HG03064 (cell line): ENCODE data around the gene PRR35.

Experiments
- ATAC-seq: cut with Tn5 transposase; IDR thresholded peaks from one replicate; pipeline ENCODE4 v1.9.1; 2021; ENCODE audit warnings: low read depth; ENCODE audit not compliant: unreplicated experiment

The PRR35 gene

DNA sequence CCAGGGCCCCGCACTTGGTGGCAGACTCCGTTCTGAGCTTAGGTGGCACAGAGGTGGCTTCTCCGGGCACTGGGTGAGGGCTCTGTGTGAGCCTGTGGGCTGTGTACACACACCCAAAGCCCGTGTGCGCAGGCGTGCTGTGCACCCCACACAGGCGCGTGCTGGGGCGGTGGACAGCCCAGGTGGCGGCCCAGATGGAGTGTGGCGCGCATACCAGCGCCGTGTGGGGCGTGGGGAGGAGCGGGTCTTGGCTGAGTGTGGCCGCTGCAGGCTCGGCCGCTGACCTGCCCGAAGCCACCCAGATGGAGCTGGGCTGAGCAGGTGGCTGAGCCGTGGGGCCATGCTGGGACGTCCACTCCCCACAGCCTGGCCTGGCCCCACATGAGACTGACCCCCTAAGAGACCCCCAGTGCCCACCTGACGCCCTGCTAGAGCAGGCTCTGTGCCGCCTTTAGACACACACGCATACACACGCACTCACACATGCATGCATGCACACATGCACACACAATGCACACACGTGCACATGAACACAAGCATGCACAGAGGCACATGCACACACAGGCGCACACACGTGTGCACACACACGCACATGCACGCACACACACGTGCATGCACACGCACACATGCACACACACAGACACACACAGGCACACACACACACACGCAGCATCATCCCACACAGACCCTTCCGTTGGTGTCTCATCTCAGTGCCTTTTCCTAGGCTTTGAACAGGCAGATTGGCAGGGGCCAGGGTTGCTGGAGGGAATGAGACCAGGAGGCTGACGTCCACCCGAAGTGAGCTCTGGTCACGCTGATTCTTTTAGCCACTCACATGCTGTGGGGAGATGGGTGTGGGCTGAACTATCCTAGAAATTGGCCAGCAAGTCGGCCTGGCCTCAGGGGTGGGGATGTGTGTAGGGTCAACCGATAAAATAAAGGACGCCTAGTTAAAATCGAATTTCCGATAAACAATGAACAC, 2.1 kb downstream of the PRR35 start:
- ATAC-seq = no peak

DNA sequence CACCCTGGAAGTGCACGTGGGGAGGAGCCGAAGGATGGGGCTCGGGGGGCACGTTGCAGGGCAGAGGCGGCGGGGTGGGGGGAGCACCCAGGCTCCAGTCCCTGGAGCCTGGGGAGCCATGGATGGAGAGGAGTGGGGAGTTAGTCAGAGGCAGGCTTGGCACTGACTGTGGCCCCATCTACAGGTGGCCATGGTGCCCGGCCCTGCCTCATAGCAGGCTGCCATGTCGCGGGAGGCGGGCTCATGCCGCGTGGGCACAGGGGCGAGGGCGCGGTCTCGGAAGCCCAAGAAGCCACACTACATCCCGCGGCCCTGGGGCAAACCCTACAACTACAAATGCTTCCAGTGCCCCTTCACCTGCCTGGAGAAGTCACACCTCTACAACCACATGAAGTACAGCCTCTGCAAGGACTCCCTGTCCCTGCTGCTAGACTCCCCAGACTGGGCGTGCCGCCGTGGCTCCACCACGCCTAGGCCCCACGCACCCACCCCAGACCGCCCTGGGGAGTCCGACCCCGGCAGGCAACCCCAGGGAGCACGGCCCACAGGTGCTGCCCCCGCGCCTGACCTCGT, 3.0 kb downstream of the PRR35 start:
- ATAC-seq = no peak

DNA sequence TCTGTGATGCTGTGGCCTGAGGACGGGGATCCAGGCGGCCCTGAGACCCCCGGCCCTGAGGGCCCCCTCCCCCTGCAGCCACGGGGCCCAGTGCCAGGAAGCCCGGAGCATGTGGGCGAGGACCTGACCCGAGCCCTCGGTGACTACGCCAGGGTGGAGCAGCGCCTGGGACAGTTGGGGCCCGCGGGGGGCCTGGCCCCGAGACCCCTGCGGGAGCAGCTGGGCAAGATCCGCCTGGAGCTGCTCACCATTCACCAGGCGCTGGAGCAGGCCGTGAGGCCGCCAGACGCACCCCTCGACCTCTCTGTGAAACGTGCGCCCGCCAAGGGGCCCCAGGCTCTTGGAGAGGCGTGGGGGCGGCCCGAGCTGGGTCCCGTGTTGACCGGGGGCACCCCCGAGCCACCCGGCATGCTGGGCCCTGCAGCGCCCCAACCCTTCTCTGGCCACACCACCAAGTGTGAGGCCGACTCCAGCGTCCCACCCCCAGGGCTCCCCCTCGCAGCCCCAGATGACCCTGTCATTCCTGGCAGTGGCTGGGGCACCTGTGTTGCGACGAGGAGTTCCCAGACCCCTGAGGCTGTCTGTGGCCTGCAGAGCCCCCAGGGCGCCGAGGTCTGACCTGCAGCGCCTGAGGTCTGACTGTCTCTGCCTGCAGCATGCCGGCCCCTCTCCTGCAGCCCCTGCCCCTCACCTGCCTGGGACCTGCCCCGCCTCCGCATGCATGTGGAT, 4.7 kb downstream of the PRR35 start:
- ATAC-seq = no peak

DNA sequence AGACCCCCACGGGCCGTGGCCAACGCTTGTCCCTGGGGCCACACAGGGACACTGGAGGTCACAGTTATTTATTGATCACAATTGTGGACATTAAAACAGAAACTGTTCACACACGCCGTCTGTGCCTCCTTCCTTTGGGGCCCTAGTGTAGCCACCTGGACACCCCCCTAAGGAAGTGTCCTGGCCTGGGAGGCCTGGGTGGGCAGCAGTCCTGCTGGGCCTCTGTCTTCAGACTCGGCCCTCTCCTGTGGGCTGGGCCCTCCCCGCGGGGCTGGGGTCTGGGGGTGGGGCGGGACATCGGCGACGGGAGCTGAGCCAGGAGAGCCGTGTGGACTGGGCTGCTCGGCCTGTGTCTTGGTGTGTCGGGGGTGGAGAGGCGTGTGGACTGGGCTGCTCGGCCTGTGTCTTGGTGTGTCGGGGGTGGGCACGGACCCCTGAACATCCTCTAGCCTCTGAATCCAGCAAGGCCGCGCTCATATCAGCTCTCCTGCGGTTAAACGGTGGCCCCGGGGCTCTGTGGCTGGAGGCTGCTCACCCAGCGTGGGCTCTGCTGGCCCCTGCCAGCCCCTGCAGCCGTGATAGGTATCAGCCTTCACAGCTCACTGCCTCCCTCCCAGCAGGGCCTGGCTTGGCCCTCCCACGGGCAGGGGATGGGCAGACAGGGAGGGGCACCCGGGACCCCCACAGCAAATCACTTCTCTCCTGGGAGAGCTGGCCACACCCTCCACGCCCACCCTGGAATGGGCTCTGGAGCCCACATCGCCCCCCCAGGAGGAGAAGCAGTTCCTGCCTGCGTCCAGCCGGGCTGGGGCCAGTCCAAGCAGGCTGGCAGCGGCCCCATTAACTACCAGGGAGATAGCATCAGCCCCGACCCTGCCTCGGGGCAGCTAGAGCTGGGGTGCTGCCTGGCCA, 5.5 kb downstream of the PRR35 start:
- no peak for ATAC-seq

DNA sequence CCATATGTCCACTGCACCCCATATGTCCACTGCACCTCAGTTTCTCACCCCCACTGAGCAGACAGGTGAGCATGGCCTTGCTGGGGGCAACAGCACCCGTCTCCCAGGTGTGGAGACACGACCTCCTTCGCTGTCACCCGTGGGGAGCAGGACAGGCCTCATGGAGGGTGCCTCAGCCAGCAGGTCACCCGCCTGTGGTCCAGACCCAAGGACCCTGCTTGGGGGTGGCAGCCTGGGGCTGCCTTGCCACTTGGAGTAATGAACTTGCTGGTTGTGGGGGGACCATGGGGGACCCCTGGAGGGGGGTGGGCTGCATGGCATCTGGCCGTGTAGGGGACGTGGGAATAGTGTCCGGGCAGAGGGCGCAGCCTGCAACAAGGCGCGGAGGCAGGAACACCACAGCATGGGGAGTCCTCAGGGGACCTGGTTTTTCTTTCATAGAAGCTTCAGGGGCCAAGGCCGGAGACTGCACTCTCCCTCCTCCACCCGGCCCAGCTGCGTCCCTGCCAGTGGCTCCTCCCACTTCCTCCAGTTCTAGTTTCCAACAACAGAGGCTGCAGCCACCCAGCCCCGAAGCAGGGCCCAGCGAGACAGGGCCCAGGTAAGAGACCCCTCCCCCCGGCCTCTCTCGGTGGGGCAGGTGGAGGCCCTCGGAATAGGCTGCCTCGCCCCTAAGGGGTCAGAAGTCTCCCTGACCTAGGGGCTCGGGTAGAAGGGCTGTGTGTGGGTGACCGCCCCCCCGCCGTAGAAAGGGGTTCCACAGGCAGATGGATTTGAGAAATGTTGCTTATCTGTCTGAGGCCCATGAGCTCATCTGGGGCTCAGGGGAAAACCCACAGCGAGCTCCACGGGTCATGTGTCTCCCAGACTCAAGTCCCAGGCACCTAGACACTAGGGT, 6.5 kb downstream of the PRR35 start, which contains the start of gene NHLRC4:
Gene NHLRC4, plus strand, starts transcription at position 531 of the 898 bp plus-strand sequence. CDS start 1,043 bp downstream, outside the sequence.
- ATAC-seq = no peak

DNA sequence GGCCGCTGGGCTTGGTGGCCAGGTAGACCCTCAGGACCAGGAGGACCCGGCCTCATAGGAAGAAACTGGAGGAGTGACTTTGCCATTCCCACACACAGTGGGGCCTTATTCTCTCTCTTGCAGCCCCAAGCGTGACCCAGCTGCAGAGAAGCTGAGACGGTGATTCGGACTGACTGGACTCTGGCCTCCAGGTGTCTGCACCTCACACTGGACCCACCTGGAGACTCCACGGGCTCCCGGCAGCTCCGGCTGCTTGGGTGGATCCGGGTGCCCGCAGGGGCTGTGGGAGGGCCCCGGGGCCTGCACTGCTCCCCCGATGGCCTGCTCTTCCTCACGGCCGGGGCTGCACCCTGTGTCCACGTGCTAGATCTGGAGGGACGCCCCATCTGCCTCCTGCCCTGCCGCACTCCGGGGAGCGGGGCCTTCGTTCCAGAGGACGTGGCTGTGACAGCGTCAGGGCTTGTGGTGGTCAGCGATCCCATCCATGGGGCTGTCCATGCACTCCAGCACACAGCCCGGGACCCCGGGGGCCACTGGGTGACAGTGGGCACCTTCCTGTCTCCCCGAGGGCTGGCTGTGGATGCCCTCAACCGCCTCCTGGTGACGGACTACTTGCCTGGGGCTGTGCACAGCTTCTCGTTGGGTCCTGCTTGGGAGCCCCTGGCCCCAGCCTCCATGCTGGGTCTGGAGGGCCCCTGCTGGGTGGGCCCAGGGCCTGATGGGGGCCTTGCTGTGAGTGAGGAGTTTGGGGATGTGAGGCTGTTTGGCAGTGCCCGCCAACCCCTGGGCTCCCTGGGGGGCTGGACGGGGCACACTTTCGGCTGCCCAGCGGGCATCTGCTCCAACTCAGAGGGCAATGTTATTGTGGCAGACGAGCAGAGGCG, 7.4 kb downstream of the PRR35 start:
- ATAC-seq = no peak

DNA sequence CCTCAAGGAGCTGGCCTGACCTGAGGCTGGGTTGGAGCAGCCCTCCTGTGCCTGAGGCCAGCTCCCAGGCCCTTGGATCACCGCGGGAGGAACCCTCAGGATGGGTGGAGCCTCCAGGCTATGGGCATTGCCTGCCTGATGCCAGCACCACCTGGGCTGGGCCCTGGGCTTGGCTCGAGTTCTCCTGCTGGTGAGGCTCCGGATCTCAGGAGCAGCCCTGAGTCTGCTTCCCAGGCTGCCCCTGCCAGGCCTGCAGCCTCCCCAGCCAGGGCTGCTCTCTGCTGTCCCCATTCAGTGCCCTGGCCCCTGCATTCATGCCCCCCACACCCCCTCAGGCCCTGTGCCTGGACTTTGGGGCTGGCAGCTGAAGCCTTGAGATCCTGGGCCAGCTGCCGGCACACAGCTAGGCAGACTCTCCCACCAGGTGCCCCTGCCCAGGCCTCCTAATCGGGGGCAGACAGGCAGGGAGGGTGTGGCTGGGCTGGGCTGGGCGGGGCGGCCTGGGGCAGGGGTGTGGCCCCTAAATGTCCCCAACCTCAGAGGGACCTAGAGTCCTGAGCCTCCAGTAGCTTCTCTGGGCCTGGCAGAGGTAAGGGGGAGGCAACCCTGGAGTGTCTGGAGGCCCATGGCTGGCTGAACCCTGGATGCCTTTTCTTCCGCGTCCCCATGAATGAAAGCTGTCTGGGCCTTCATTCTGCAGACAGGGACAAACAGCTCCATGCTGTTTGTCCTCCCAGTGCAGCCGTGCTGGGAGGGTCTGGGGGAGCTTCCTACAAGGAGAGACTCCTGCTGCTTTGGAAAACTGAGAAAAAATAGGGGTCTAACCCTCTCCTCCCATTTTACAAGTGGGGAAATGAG, 8.4 kb downstream of the PRR35 start:
- ATAC-seq = no peak

DNA sequence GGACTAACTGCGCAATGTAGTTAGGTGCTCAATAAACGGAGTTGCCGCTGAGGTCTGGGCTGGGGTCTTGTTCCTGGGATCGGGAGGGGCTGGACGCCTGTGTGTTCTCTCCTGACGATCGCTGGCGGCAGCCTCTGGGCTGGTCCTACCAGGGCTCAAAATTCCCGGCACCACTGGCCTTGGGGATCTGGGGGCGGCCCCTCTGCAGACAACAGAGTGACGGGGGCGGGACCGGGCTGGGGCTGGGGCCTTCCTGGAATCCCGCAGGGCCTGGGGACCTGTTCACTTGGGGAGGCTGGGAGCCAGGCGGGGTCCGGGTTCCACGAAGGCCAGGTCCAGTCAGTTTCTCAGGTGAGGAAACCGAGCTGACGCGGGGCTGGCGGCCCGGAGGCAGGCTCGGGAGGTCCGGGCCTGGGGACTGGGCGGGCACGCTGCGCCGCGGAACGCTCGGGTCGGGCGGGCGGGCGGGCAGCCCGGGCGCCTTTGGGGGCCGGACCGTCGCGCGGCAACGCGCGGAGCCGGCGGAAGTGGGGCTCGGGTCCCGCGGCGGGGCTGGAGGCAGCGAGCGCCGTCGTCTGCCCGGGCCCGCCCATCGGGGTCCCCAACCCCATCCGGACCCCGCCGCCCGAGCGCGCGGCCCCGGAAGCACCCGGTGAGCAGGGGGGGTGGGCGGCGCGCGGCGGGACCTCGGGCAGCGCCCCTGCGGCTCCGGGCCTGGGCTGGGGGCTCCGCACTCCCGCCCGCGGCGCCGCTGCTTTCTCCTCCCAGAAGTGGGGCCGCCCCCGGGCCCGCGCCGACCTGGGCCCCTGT, 9.5 kb downstream of the PRR35 start, which contains the start of gene PIGQ:
Gene PIGQ, plus strand, starts transcription at position 524 of the 810 bp plus-strand sequence. CDS start 4,107 bp downstream, outside the sequence.
- ATAC-seq = no peak

DNA sequence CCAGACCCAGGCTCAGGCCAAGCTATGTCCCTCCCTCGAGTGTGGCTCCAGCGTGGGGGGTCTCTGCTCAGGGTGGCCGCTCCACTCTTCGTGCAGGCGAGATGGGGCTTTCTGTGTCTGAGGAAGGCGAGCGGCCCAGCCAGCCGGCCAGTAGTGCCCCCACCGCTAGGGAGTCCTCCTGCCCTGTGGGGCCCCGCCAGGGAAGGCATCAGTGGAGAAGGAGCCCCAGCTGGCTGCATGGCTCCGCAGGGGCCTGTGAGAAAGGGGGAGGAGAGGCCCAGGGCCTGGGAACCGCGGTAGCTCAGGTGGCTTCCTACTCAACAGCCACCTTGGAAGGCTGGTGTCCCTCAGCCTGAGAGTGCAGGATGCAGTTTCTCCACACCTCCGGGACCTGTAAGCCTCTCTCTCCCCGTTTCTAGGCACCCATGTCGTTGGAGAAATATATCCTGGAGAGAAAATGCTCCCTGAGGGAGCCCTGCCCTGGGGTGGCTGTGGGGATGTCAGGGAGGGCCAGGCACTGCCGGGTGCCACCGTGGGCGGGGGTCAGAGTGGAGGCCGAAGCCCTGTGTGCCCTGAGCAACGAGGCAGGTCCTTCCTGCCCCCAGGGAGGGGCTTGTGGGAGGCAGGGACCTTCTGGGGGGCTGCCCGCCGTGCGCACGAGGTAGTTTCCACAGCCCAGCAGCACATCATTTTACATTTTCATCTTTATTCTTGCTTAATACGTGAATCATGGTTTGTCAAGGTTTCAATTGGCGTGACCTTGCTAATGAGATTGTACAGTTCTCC, 12.9 kb downstream of the PRR35 start:
- no peak for ATAC-seq

DNA sequence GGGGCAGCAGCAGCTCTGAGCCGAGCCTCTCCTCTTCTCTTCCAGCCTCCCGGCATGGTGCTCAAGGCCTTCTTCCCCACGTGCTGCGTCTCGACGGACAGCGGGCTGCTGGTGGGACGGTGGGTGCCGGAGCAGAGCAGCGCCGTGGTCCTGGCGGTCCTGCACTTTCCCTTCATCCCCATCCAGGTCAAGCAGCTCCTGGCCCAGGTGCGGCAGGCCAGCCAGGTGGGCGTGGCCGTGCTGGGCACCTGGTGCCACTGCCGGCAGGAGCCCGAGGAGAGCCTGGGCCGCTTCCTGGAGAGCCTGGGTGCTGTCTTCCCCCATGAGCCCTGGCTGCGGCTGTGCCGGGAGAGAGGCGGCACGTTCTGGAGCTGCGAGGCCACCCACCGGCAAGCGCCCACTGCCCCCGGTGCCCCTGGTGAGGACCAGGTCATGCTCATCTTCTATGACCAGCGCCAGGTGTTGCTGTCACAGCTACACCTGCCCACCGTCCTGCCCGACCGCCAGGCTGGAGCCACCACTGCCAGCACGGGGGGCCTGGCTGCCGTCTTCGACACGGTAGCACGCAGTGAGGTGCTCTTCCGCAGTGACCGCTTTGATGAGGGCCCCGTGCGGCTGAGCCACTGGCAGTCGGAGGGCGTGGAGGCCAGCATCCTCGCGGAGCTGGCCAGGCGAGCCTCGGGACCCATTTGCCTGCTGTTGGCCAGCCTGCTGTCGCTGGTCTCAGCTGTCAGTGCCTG, 14.0 kb downstream of the PRR35 start:
- no peak for ATAC-seq

DNA sequence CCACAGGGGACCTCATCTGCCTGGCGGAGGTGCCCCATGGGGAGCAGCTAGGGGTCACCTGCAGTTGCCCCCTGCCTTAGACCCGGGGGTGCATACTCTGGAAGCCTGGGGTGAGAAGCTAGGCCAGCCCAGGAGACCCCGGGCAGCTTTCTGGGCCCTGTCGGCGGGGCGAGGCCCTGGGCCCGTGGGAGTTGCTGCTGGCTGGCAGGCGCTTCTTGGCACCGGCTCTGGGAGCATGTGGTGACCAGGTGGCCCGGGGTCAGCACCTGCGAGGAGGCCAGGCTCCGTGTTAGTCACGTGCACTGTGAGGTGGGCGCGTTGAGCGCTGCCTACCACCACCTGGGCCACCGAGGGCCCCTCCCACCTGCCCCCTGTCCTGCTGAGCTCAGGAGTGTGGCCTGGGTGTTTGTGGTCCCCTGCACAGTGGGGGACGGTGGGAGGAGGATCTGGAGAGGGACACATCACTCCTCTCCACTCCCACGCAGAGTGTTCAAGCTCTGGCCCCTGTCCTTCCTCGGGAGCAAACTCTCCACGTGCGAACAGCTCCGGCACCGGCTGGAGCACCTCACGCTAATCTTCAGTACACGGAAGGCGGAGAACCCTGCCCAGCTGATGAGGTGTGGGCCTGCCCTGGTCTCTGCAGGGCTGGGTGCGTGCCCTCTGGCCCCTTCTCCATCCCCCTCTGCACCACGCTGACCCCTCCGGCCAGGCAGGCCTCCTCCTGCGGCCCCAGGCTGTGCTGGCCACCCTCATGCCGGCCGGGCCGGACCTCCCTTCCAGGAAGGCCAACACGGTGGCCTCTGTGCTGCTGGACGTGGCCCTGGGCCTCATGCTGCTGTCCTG, 15.4 kb downstream of the PRR35 start:
- no peak for ATAC-seq

DNA sequence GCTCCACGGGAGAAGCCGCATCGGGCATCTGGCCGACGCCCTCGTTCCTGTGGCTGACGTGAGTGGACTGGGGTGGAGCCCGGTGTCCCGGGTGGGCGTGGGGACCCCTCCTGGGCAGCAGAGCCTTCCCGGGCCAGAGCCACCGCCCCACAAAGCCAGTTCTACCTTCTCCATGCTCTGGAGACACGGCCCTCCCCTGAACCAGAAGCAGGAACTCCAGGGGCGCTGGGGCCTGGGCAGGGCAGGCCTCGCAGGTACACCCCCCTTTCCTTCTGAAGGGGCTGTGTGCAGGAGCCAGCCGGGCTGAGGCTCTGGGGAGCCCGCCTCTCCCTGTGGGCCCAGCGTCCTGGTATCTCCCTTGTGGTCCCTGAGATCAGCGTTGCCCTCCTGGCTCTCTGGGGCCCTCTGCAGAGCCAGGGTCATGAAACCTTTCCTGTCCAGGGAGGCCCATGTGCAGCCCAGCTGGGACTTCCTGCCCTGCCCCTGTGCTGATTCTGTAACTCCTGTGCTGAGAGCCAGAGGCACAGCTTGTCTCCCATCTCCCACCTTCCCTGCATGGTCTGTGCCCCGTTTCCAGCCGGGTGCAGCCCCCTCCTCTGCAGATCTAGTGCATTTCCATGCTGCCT, 16.1 kb downstream of the PRR35 start:
- no peak for ATAC-seq

DNA sequence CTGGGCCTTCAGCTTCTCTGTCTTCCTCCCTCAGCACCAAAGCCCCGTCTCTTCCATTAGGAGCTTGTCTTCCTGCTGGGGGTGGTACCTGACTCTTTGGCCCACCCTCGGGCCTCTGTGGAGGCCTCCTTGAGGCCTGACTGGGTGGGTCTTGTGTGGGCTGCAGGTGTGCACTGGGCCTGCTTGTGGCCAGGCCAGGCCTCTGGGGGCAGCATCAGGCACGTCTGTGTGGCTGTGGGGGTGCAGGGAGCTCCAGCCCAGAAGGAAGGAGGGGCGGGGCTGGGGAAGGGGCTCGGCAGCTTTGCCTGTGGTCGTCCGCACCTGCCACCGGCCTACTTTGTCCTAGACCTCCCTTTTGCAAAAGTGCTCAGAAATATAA, 16.6 kb downstream of the PRR35 start:
- ATAC-seq = no peak

DNA sequence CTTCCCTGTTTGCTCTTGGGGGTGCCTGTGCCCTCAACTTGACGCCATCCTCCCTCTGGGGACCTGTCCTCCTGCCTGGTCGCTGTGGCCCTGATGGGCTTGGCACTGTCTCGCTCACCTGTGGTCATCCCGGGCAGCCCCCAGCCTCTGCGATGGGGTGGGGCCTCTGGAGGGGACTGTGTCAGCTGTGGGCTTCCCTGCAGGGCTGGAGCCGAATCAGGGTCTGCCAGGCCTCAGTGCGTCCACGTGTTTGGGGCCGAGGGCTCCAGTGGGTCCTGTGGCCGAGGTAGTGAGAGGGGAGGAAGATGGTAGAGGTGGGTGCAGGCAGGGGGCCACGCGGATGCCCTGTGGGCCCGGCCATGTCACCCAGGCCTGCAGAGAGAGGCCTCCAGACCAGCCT, 17.6 kb downstream of the PRR35 start:
- ATAC-seq = no peak
